ENCODE data around the gene ELN.

GRCh38 chr7:74048999-74049599 is 21.1 kb downstream of the ELN start:
- TF ChIP-seq ISL1 (CRISPR knock-in tag; IDR thresholded peaks at IDR 0.05) (no peak), BACH2 (CRISPR knock-in tag; IDR thresholded peaks at IDR 0.05; ENCODE audit: borderline replicate concordance) (no peak), TOX (CRISPR knock-in tag; IDR thresholded peaks at IDR 0.05; ENCODE audit: borderline replicate concordance) (no peak), ZFP30 (CRISPR knock-in tag; IDR thresholded peaks at IDR 0.05) (no peak), PATZ1 (CRISPR knock-in tag; IDR thresholded peaks at IDR 0.05; ENCODE audit: borderline replicate concordance) (no peak), ZNF70 (CRISPR knock-in tag; IDR thresholded peaks at IDR 0.05) (no peak), SNAI2 (CRISPR knock-in tag; IDR thresholded peaks at IDR 0.05) (no peak), CSDC2 (CRISPR knock-in tag; IDR thresholded peaks at IDR 0.05) (no peak)
